Neural cell (in vitro differentiated cells): ENCODE results near the gene TMPRSS3. TPM values are rescaled to one million over a fixed set of nuclear protein-coding genes. Genes with fewer than 3 reads are reported as not detected.

Experiments
- H2AFZ ChIP-seq: fragments of 200-600, 300-800 bp; sonication (generic), shearing (Covaris generic); 2 replicates; pipeline ENCODE4 v1.6.0; 2014; ENCODE audit warnings: low read depth, mild to moderate bottlenecking, antibody characterized with exemption, low read length, moderate library complexity
- H3F3A ChIP-seq: fragments of 200-600 bp; shearing (Covaris generic); 2 replicates; pipeline ENCODE4 v1.6.1; 2016; ENCODE audit warnings: mild to moderate bottlenecking, moderate library complexity, mixed read lengths, antibody characterized with exemption, low read length; ENCODE audit not compliant: insufficient read depth, poor library complexity, severe bottlenecking
- H3K27ac ChIP-seq: fragments of 200-600, 300-800 bp; sonication (generic), shearing (Covaris generic); 2 replicates; pipeline ENCODE4 v1.5.1; 2014; ENCODE audit warnings: mild to moderate bottlenecking, low read length, moderate library complexity
- H3K27me3 ChIP-seq: fragments of 300-800, 200-600 bp; sonication (generic), shearing (Covaris generic); 2 replicates; pipeline ENCODE4 v1.6.0; 2014; ENCODE audit warnings: mild to moderate bottlenecking, low read depth, low read length, moderate library complexity; ENCODE audit not compliant: insufficient read depth
- H3K36me3 ChIP-seq: fragments of 300-800, 200-600 bp; sonication (generic), shearing (Covaris generic); 2 replicates; pipeline ENCODE4 v1.5.1; 2014; ENCODE audit warnings: mild to moderate bottlenecking, antibody characterized with exemption, low read length, moderate library complexity; ENCODE audit not compliant: insufficient read depth
- H3K4me2 ChIP-seq: fragments of 300-800, 200-600 bp; sonication (generic), shearing (Covaris generic); 2 replicates; pipeline ENCODE4 v1.6.0; 2014; ENCODE audit warnings: mild to moderate bottlenecking, low read length
- H3K4me3 ChIP-seq: fragments of 300-800, 200-600 bp; sonication (generic), shearing (Covaris generic); 2 replicates; pipeline ENCODE4 v1.5.1; 2014; ENCODE audit warnings: mild to moderate bottlenecking, low read length, moderate library complexity
- H3K79me2 ChIP-seq: fragments of 200-600 bp; shearing (Covaris generic); replicated peaks from 2 replicates; pipeline ENCODE4 v1.6.0; 2014; ENCODE audit warnings: mild to moderate bottlenecking, low read length, moderate library complexity; ENCODE audit not compliant: insufficient read depth
- H3K9ac ChIP-seq: fragments of 300-800, 200-600 bp; sonication (generic), shearing (Covaris generic); 2 replicates; pipeline ENCODE4 v1.6.1; 2016; ENCODE audit warnings: mild to moderate bottlenecking, low read length, mixed read lengths
- H3K9me2 ChIP-seq: fragments of 200-600 bp; shearing (Covaris generic); 2 replicates; pipeline ENCODE4 v1.6.1; 2016; ENCODE audit warnings: mild to moderate bottlenecking, low read length, mixed read lengths; ENCODE audit not compliant: insufficient read depth
- H3K9me3 ChIP-seq: fragments of 200-600, 300-800 bp; sonication (generic), shearing (Covaris generic); 2 replicates; pipeline ENCODE4 v1.6.1; 2016; ENCODE audit warnings: mild to moderate bottlenecking, mixed run types, low read length, moderate library complexity, mixed read lengths
- H4K20me1 ChIP-seq: fragments of 200-600 bp; shearing (Covaris generic); 2 replicates; pipeline ENCODE4 v1.6.1; 2016; ENCODE audit warnings: mild to moderate bottlenecking, mixed run types; ENCODE audit not compliant: insufficient read depth
- EP300 ChIP-seq: fragments of 450-650 bp; conservative IDR thresholded peaks from 2 replicates; pipeline ENCODE4 v1.6.1; 2014; ENCODE audit warnings: antibody characterized with exemption, mild to moderate bottlenecking, moderate library complexity; ENCODE audit not compliant: poor library complexity, severe bottlenecking
- EZH2 ChIP-seq: fragments of 200-600, 300-800 bp; shearing (Covaris generic), sonication (generic); IDR thresholded peaks from 2 replicates; pipeline ENCODE4 v1.6.1; 2014; ENCODE audit warnings: antibody characterized with exemption, low read length, borderline replicate concordance, mild to moderate bottlenecking; ENCODE audit not compliant: insufficient read depth, poor library complexity, severe bottlenecking
- MXI1 ChIP-seq: fragments of 450-650 bp; conservative IDR thresholded peaks from 2 replicates; pipeline ENCODE4 v1.6.1; 2014; ENCODE audit warnings: antibody characterized with exemption, mild to moderate bottlenecking; ENCODE audit not compliant: poor library complexity, severe bottlenecking
- POLR2AphosphoS5 ChIP-seq: IDR thresholded peaks from 2 replicates; pipeline ENCODE4 v1.6.1; 2012
- RAD21 ChIP-seq: fragments of 450-650 bp; conservative IDR thresholded peaks from 2 replicates; pipeline ENCODE4 v1.6.1; 2014; ENCODE audit warnings: antibody characterized with exemption, mild to moderate bottlenecking, moderate library complexity
- SMC3 ChIP-seq: fragments of 450-650 bp; conservative IDR thresholded peaks from 2 replicates; pipeline ENCODE4 v1.6.1; 2014; ENCODE audit warnings: antibody characterized with exemption, mild to moderate bottlenecking, moderate library complexity; ENCODE audit not compliant: poor library complexity
- TAF1 ChIP-seq: IDR thresholded peaks from 2 replicates; pipeline ENCODE4 v1.6.1; 2012; ENCODE audit warnings: low read depth
- polyA plus RNA-seq: library from polyadenylated mRNA; depleted of rRNA; stranded (reverse); fragments of >200 nt; gene quantifications from 2 replicates; pipeline ENCODE4 v1.2.3, GENCODE V29; 2014
- TF ChIP-seq, protein P1 (sequence below): IDR thresholded peaks from 2 replicates; pipeline ENCODE4 v1.6.1; 2012; ENCODE audit warnings: borderline replicate concordance
- TF ChIP-seq, protein P2 (sequence below): fragments of 450-650 bp; IDR thresholded peaks from 2 replicates; pipeline ENCODE4 v1.5.1; 2014; ENCODE audit warnings: antibody characterized with exemption, mild to moderate bottlenecking, moderate library complexity; ENCODE audit not compliant: poor library complexity, severe bottlenecking

Gene TMPRSS3
- polyA plus RNA-seq, 1 donor from 2014 or later, result 0.12 TPM

DNA sequence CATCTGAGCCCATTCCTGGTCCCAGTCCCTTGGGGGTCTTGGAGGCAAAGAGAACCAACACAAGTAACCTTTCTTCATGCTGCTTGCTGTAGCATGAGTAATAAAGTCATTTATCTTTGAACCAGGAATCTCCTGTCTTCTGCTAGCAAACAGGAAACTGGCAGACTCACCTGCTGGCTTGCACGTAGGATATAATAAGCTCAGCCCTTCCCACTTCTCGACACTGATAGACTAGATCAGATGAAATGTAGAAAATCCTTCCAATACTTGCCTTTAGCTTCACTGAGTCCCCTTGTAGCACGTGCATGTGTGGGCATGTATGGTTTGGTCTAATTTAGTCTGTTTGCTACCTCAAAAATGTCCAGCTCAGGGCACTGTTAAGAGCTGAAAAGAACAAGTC lies 38.5 kb downstream of the TMPRSS3 start:
- Histone ChIP-seq H3K4me3 (no peak overlapping the region), H2AFZ (no peak overlapping the region), H3K27me3 (no peaks in the 10 kb centered on the region), H3K4me2 (no peak overlapping the region), H3F3A (no peaks in the 10 kb centered on the region), H3K36me3 (no peaks in the 10 kb centered on the region), H3K27ac (no peak overlapping the region), H4K20me1 (no peaks in the 10 kb centered on the region), H3K79me2 (no peaks in the 10 kb centered on the region), H3K9me3 (no peaks in the 10 kb centered on the region), H3K9ac (no peak overlapping the region), H3K9me2 (no peaks in the 10 kb centered on the region)
- TF ChIP-seq POLR2AphosphoS5 (no peak), RAD21 (no peak), SMC3 (no peak), MXI1 (no peak), EP300 (no peak)
- TF ChIP-seq, protein P1, sequence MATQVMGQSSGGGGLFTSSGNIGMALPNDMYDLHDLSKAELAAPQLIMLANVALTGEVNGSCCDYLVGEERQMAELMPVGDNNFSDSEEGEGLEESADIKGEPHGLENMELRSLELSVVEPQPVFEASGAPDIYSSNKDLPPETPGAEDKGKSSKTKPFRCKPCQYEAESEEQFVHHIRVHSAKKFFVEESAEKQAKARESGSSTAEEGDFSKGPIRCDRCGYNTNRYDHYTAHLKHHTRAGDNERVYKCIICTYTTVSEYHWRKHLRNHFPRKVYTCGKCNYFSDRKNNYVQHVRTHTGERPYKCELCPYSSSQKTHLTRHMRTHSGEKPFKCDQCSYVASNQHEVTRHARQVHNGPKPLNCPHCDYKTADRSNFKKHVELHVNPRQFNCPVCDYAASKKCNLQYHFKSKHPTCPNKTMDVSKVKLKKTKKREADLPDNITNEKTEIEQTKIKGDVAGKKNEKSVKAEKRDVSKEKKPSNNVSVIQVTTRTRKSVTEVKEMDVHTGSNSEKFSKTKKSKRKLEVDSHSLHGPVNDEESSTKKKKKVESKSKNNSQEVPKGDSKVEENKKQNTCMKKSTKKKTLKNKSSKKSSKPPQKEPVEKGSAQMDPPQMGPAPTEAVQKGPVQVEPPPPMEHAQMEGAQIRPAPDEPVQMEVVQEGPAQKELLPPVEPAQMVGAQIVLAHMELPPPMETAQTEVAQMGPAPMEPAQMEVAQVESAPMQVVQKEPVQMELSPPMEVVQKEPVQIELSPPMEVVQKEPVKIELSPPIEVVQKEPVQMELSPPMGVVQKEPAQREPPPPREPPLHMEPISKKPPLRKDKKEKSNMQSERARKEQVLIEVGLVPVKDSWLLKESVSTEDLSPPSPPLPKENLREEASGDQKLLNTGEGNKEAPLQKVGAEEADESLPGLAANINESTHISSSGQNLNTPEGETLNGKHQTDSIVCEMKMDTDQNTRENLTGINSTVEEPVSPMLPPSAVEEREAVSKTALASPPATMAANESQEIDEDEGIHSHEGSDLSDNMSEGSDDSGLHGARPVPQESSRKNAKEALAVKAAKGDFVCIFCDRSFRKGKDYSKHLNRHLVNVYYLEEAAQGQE, result no peak
- TF ChIP-seq, protein P2, sequence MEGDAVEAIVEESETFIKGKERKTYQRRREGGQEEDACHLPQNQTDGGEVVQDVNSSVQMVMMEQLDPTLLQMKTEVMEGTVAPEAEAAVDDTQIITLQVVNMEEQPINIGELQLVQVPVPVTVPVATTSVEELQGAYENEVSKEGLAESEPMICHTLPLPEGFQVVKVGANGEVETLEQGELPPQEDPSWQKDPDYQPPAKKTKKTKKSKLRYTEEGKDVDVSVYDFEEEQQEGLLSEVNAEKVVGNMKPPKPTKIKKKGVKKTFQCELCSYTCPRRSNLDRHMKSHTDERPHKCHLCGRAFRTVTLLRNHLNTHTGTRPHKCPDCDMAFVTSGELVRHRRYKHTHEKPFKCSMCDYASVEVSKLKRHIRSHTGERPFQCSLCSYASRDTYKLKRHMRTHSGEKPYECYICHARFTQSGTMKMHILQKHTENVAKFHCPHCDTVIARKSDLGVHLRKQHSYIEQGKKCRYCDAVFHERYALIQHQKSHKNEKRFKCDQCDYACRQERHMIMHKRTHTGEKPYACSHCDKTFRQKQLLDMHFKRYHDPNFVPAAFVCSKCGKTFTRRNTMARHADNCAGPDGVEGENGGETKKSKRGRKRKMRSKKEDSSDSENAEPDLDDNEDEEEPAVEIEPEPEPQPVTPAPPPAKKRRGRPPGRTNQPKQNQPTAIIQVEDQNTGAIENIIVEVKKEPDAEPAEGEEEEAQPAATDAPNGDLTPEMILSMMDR, result no peak

DNA sequence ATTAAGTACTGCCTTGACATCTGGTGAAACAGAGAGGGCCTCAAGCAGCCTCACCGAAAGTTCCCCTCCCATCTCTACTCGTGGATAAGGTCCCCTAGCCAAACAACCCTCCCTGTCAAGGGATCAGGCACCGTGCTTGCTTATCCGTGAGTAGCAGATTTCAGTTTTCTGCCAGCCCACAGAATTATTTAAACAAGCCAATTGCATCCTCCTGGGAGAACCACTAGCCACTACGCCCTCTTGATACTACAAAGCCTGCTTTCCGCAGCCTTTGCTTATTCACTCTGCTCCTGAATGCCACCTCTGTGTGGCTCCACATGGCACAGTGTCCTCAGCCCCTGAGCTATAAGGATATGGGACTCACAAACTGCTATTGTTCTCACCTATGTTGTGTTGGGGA lies 39.2 kb downstream of the TMPRSS3 start:
- H3K9me3 ChIP-seq, result no peaks in the 10 kb centered on the region
- no peaks in the 10 kb centered on the region for H3K9me2 ChIP-seq
- H2AFZ ChIP-seq, result no peak overlapping the region
- no peaks in the 10 kb centered on the region for H4K20me1 ChIP-seq
- H3K4me2 ChIP-seq, result no peak overlapping the region
- TF ChIP-seq, protein P1, result no peak
- TF ChIP-seq EZH2 (no peak), SMC3 (no peak), RAD21 (no peak), TAF1 (no peak), EP300 (no peak), POLR2AphosphoS5 (no peak), MXI1 (no peak)
- TF ChIP-seq, protein P2, result no peak
- no peak overlapping the region for H3K4me3 ChIP-seq
- no peaks in the 10 kb centered on the region for H3K27me3 ChIP-seq
- H3K79me2 ChIP-seq, result no peaks in the 10 kb centered on the region
- no peaks in the 10 kb centered on the region for H3F3A ChIP-seq
- no peaks in the 10 kb centered on the region for H3K36me3 ChIP-seq
- no peak overlapping the region for H3K27ac ChIP-seq
- H3K9ac ChIP-seq, result no peak overlapping the region
